Measurements from ENCODE around the gene LIN7A.

GRCh38 chr12:80752464-80752863 is 185.3 kb downstream of the LIN7A start:
- TF ChIP-seq CTCF (IDR thresholded peaks at IDR 0.05) (no peak), POLR2A (IDR thresholded peaks at IDR 0.05) (no peak)

Measured in upper lobe of left lung (tissue), 4 donors.